Measurements from ENCODE around the gene MICOS13. TPM values are rescaled to one million over a fixed set of nuclear protein-coding genes. Genes with fewer than 3 reads are reported as not detected.

Gene MICOS13
- polyA plus RNA-seq, 4 donors: 41.9 to 134 (median 108) TPM

DNA sequence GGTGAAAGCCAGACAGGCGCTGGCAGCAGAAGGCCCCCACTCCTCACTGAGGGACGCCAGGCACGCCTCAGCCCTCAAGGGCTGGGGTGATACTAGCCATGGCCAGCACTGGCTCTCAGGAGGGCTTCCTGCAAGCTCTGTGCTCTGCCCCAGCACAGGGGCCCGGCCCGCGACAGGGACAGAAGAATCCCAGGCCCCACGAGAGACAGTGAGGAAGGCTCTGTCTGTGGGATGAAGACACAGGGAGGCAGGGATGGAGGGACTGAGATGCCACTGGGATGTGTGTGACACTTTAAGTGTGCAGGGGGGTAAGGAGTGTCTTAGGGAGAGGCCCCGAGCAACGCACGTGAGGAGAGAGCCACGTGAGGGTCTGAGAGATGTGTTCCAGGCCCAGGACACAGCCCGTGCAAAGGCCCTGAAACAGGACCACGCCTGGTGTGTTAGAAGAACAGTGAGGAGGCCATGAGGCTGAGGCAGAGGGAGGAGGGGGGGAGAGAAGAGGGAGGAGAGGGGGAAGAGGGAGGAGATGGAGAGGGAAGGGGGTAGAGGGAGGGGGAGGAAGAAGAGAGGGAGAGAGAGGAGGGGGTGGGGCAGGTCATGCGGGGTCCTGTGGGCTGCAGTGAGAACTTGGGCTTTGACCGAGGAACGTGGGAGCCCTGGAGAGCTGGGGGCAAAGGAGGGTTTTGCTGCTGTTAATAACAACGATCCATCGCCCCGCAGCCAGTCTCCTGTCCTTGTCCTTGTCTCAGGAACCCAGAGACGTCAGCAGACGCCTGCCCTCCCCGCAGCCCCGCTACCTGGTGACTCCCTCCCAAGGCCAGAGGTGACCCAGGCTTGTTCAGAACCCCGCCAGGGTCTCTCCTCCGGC is 16.9 kb upstream of the MICOS13 start:
- DNase-seq: no peak
- H3K27me3 ChIP-seq (ENCODE audit: control insufficient read depth in 3 of 3, insufficient read depth in 3 of 3, low read length in 3 of 3): no peaks in the 10 kb centered on the region
- FAIRE-seq: no peak
- no peak overlapping the region for H3K4me3 ChIP-seq (ENCODE audit: low read depth in 1 of 3, low read length in 3 of 3)
- H3K4me1 ChIP-seq (ENCODE audit: control insufficient read depth in 3 of 3, insufficient read depth in 2 of 3, low read depth in 1 of 3, low read length in 2 of 3): peaks cover 0 to 8% (median 0%) of the 10 kb centered on the region in 3 donors
- 80% methylated on average over 22 to 25 of the region's 25 CpGs for WGBS, 3 donors
- peaks cover 0 to 5% of the 10 kb centered on the region in 2 donors for H3K9me3 ChIP-seq (ENCODE audit: control insufficient read depth in 2 of 2, insufficient read depth in 1 of 2, low read depth in 1 of 2, low read length in 1 of 2)
- H3K27ac ChIP-seq (ENCODE audit: low read depth in 1 of 3, low read length in 2 of 3): no peak overlapping the region
- peaks cover 9 to 88% (median 23%) of the 10 kb centered on the region in 3 donors for H3K36me3 ChIP-seq (ENCODE audit: control insufficient read depth in 3 of 3, insufficient read depth in 2 of 3, low read depth in 1 of 3, low read length in 3 of 3)

DNA sequence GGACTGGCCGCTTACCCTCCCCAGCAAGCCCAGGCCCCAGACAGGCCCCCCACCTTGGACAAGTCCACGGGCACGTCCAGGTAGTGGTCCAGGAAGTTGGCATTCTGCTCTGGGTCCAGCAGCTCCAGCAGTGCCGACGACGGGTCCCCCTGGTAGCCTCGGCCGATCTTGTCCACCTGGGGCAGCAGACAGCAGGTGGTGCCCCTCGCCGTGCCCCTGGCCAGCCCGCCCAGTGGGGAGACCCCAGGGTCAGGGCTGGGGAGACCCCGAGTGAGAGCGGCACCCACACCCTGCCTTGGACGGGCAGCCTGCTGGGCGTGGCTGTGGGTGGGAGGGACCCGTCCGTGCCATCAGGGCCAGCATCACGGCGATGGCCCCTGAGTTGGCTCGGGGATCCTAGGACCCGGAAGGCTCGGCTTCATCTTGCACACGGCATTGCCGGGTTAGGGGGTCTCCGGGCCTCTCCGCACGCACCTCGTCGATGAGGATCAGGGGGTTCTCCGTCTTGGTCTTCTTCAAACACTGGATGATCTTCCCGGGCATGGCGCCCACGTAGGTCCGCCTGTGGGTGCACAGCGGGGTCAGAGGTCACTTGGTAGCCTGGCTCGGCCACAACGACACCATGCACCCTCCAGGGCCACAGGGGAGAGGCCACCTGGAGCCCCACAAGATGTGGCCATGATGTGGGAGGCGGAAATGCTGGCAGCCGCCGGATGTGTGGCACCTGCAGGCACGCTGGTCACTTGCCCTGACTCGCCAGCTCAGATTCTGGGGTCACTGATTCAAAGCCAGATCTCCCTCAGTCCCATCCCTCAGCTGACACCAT is 16.1 kb upstream of the MICOS13 start:
- H3K36me3 ChIP-seq (ENCODE audit: control insufficient read depth in 3 of 3, insufficient read depth in 2 of 3, low read depth in 1 of 3, low read length in 3 of 3): peaks cover 9 to 97% (median 23%) of the 10 kb centered on the region in 3 donors
- peaks cover 0 to 14% (median 0%) of the 10 kb centered on the region in 3 donors for H3K4me1 ChIP-seq (ENCODE audit: control insufficient read depth in 3 of 3, insufficient read depth in 2 of 3, low read depth in 1 of 3, low read length in 2 of 3)
- no peak overlapping the region for H3K4me3 ChIP-seq (ENCODE audit: low read depth in 1 of 3, low read length in 3 of 3)
- no peak overlapping the region for H3K27ac ChIP-seq (ENCODE audit: low read depth in 1 of 3, low read length in 2 of 3)
- DNase-seq (no peak), FAIRE-seq (no peak)
- peaks cover 0 to 5% of the 10 kb centered on the region in 2 donors for H3K9me3 ChIP-seq (ENCODE audit: control insufficient read depth in 2 of 2, insufficient read depth in 1 of 2, low read depth in 1 of 2, low read length in 1 of 2)
- WGBS, 3 donors: 84 to 89% (median 88%) methylated on average over 37 to 42 of the region's 42 CpGs
- H3K27me3 ChIP-seq (ENCODE audit: control insufficient read depth in 3 of 3, insufficient read depth in 3 of 3, low read length in 3 of 3): no peaks in the 10 kb centered on the region

GRCh38 chr19:5695649-5696195 is 15.4 kb upstream of the MICOS13 start:
- FAIRE-seq (no peak), DNase-seq (no peak)

GRCh38 chr19:5694956-5695648 is 14.8 kb upstream of the MICOS13 start:
- DNase-seq: no peak
- H3K4me1 ChIP-seq (ENCODE audit: control insufficient read depth in 3 of 3, insufficient read depth in 2 of 3, low read depth in 1 of 3, low read length in 2 of 3): peaks cover 0 to 14% (median 0%) of the 10 kb centered on the region in 3 donors
- no peak overlapping the region for H3K27ac ChIP-seq (ENCODE audit: low read depth in 1 of 3, low read length in 2 of 3)
- H3K27me3 ChIP-seq (ENCODE audit: control insufficient read depth in 3 of 3, insufficient read depth in 3 of 3, low read length in 3 of 3): no peaks in the 10 kb centered on the region
- FAIRE-seq: no peak
- WGBS, 3 donors: 87 to 92% (median 89%) methylated on average over 8 of the region's 8 CpGs
- H3K36me3 ChIP-seq (ENCODE audit: control insufficient read depth in 3 of 3, insufficient read depth in 2 of 3, low read depth in 1 of 3, low read length in 3 of 3): peaks cover 6 to 90% (median 23%) of the 10 kb centered on the region in 3 donors
- no peak overlapping the region for H3K4me3 ChIP-seq (ENCODE audit: low read depth in 1 of 3, low read length in 3 of 3)
- H3K9me3 ChIP-seq (ENCODE audit: control insufficient read depth in 2 of 2, insufficient read depth in 1 of 2, low read depth in 1 of 2, low read length in 1 of 2): no peaks in the 10 kb centered on the region

More at GRCh38 chr19:5695649-5696195, 15.4 kb upstream of the MICOS13 start:
- Histone ChIP-seq H3K4me1 (ENCODE audit: control insufficient read depth in 3 of 3, insufficient read depth in 2 of 3, low read depth in 1 of 3, low read length in 2 of 3) (peaks cover 0 to 14% (median 0%) of the 10 kb centered on the region in 3 donors), H3K27me3 (ENCODE audit: control insufficient read depth in 3 of 3, insufficient read depth in 3 of 3, low read length in 3 of 3) (no peaks in the 10 kb centered on the region), H3K27ac (ENCODE audit: low read depth in 1 of 3, low read length in 2 of 3) (no peak overlapping the region), H3K36me3 (ENCODE audit: control insufficient read depth in 3 of 3, insufficient read depth in 2 of 3, low read depth in 1 of 3, low read length in 3 of 3) (peaks cover 9 to 96% (median 23%) of the 10 kb centered on the region in 3 donors), H3K4me3 (ENCODE audit: low read depth in 1 of 3, low read length in 3 of 3) (no peak overlapping the region), H3K9me3 (ENCODE audit: control insufficient read depth in 2 of 2, insufficient read depth in 1 of 2, low read depth in 1 of 2, low read length in 1 of 2) (no peaks in the 10 kb centered on the region)
- 84 to 85% (median 85%) methylated on average over 28 of the region's 28 CpGs for WGBS, 3 donors

DNA sequence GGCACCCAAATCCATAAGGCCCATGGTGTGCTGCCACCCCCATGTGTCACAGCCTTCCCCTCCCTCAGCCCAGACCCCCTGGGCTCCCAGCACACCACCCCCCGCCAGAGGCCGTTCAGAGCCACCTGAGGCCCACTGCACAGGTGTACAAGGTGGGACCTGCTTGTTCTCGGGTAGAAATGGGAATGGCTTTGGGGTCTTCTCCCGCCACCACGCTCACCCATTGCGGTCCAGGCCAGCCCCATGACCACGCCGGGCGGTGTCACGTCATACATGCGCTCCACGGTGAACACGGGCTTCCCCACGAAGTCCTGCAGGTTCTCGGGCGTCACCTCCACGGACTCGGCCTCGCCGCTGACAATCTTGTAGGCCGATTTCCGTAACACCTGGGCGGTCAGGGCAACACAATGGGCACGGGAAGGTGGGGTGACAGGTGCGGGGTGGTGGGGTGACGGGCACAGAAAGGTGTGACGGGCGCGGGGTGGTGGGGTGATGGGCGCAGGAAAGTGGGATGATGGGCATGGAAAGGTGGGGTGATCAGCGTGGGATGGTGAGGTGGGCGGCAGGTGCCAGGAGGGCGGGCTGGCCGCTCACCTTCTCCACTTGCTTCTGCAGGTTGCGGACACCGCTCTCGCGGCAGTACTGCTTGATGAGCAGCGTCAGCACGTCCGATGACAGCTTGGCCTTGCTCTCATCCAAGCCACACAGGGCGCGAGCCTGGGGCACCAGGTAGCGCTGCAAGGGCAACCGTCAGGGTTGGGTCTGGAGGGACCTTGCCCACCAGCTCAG is 14.0 kb upstream of the MICOS13 start:
- Histone ChIP-seq H3K4me3 (ENCODE audit: low read depth in 1 of 3, low read length in 3 of 3) (no peak overlapping the region), H3K27me3 (ENCODE audit: control insufficient read depth in 3 of 3, insufficient read depth in 3 of 3, low read length in 3 of 3) (no peaks in the 10 kb centered on the region), H3K27ac (ENCODE audit: low read depth in 1 of 3, low read length in 2 of 3) (no peak overlapping the region), H3K36me3 (ENCODE audit: control insufficient read depth in 3 of 3, insufficient read depth in 2 of 3, low read depth in 1 of 3, low read length in 3 of 3) (peaks cover 6 to 84% (median 23%) of the 10 kb centered on the region in 3 donors), H3K4me1 (ENCODE audit: control insufficient read depth in 3 of 3, insufficient read depth in 2 of 3, low read depth in 1 of 3, low read length in 2 of 3) (peaks cover 0 to 14% (median 0%) of the 10 kb centered on the region in 3 donors), H3K9me3 (ENCODE audit: control insufficient read depth in 2 of 2, insufficient read depth in 1 of 2, low read depth in 1 of 2, low read length in 1 of 2) (no peaks in the 10 kb centered on the region)
- FAIRE-seq (no peak), DNase-seq (no peak)
- WGBS, 3 donors: 89 to 92% (median 91%) methylated on average over 41 to 45 of the region's 45 CpGs

GRCh38 chr19:5693195-5694166 is 13.2 kb upstream of the MICOS13 start:
- H3K36me3 ChIP-seq (ENCODE audit: control insufficient read depth in 3 of 3, insufficient read depth in 2 of 3, low read depth in 1 of 3, low read length in 3 of 3): peaks cover 3 to 75% (median 18%) of the 10 kb centered on the region in 3 donors
- FAIRE-seq: no peak
- no peak overlapping the region for H3K27ac ChIP-seq (ENCODE audit: low read depth in 1 of 3, low read length in 2 of 3)

DNA sequence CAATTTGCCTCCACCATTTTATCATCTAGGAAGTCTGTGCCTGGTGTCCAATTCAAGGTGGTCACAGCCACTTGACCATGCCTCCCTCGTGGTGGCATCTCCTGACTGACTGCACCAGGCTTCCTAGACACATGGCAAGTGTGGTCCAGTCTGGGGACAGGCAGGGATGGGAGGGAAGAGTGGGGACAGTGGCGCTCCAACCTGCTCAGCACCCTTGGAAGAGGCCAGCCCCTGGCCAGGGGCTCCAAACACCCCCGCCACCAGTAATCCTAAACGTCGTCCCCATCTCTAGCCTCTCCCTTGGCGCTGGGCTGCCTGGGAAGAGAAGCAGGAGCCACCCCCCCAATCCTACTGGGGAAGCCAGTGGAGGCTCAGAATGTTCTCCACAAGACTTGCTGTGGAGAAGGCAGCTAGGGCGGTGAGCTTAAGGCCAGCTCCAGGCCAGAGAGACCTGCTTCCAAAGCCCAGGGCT is 12.4 kb upstream of the MICOS13 start:
- H3K9me3 ChIP-seq (ENCODE audit: control insufficient read depth in 2 of 2, insufficient read depth in 1 of 2, low read depth in 1 of 2, low read length in 1 of 2): no peaks in the 10 kb centered on the region
- peaks cover 0 to 14% (median 0%) of the 10 kb centered on the region in 3 donors for H3K4me1 ChIP-seq (ENCODE audit: control insufficient read depth in 3 of 3, insufficient read depth in 2 of 3, low read depth in 1 of 3, low read length in 2 of 3)
- H3K4me3 ChIP-seq (ENCODE audit: low read depth in 1 of 3, low read length in 3 of 3): no peak overlapping the region
- no peaks in the 10 kb centered on the region for H3K27me3 ChIP-seq (ENCODE audit: control insufficient read depth in 3 of 3, insufficient read depth in 3 of 3, low read length in 3 of 3)
- H3K36me3 ChIP-seq (ENCODE audit: control insufficient read depth in 3 of 3, insufficient read depth in 2 of 3, low read depth in 1 of 3, low read length in 3 of 3): peaks cover 3 to 69% (median 13%) of the 10 kb centered on the region in 3 donors
- FAIRE-seq: no peak
- WGBS, 3 donors: 67 to 85% (median 75%) methylated on average over 6 to 7 of the region's 7 CpGs
- DNase-seq: no peak
- no peak overlapping the region for H3K27ac ChIP-seq (ENCODE audit: low read depth in 1 of 3, low read length in 2 of 3)

More at GRCh38 chr19:5693195-5694166, 13.2 kb upstream of the MICOS13 start:
- no peak for DNase-seq
- Histone ChIP-seq H3K9me3 (ENCODE audit: control insufficient read depth in 2 of 2, insufficient read depth in 1 of 2, low read depth in 1 of 2, low read length in 1 of 2) (no peaks in the 10 kb centered on the region), H3K4me3 (ENCODE audit: low read depth in 1 of 3, low read length in 3 of 3) (no peak overlapping the region), H3K27me3 (ENCODE audit: control insufficient read depth in 3 of 3, insufficient read depth in 3 of 3, low read length in 3 of 3) (no peaks in the 10 kb centered on the region), H3K4me1 (ENCODE audit: control insufficient read depth in 3 of 3, insufficient read depth in 2 of 3, low read depth in 1 of 3, low read length in 2 of 3) (peaks cover 0 to 14% (median 0%) of the 10 kb centered on the region in 3 donors)
- whole genome bisulfite sequencing, 3 donors: 80 to 84% (median 83%) methylated on average over 36 to 39 of the region's 39 CpGs
